ENCODE measurements around the gene OLR1. TPM values are rescaled to one million over a fixed set of nuclear protein-coding genes. Genes with fewer than 3 reads are reported as not detected.
A peak's percentile ranks its signal among the peaks of the same experiment; 100 is the strongest.

Gene OLR1
- total RNA-seq, 1 experiment from 2014 or later: not detected

DNA sequence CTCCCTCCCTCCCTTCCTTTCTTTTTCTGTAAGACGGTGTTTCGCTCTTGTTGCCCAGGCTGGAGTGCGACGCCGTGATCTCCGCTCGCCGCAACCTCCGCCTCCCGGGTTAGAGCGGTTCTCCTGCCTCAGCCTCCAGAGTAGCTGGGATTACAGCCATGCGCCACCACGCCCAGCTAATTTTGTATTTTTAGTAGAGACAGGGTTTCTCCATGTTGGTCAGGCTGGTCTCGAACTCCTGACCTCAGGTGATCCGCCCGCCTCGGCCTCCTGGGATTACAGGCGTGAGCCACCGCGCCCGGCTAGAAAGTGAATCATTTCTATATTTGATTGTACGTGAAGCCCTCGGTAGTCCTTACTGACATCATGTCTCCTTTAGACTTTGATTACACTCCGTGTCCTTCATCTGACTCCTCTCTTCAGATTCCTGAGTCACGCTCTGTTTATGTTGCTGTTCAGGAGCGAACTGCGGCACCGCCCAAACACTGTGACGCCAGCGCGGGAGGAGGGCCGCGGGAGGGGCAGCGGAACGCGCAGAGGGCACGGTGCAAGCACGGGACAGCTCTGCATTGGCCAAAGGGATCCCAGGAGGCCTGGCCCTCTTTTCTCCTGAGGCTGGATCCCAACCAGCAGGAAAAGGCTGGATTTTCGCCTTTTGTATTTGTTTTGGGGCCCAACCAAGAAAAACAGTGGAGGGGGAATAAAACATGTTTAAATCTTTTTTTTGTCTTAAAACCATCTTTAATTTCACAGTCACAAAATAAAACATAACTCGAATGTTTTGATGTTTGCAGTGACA lies 40.2 kb upstream of the OLR1 start (continued):
- TF ChIP-seq, protein P1, sequence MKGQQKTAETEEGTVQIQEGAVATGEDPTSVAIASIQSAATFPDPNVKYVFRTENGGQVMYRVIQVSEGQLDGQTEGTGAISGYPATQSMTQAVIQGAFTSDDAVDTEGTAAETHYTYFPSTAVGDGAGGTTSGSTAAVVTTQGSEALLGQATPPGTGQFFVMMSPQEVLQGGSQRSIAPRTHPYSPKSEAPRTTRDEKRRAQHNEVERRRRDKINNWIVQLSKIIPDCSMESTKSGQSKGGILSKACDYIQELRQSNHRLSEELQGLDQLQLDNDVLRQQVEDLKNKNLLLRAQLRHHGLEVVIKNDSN (CRISPR knock-in tag; IDR thresholded peaks at IDR 0.05): no peak
- TF ChIP-seq CREB1 (CRISPR knock-in tag; IDR thresholded peaks at IDR 0.05): no peak
- no peak for TF ChIP-seq NFYB (CRISPR knock-in tag; conservative IDR thresholded peaks at IDR 0.05; ENCODE audit: low read depth)
- TF ChIP-seq TEAD1 (CRISPR knock-in tag; IDR thresholded peaks at IDR 0.05): no peak
- TF ChIP-seq, protein P2, sequence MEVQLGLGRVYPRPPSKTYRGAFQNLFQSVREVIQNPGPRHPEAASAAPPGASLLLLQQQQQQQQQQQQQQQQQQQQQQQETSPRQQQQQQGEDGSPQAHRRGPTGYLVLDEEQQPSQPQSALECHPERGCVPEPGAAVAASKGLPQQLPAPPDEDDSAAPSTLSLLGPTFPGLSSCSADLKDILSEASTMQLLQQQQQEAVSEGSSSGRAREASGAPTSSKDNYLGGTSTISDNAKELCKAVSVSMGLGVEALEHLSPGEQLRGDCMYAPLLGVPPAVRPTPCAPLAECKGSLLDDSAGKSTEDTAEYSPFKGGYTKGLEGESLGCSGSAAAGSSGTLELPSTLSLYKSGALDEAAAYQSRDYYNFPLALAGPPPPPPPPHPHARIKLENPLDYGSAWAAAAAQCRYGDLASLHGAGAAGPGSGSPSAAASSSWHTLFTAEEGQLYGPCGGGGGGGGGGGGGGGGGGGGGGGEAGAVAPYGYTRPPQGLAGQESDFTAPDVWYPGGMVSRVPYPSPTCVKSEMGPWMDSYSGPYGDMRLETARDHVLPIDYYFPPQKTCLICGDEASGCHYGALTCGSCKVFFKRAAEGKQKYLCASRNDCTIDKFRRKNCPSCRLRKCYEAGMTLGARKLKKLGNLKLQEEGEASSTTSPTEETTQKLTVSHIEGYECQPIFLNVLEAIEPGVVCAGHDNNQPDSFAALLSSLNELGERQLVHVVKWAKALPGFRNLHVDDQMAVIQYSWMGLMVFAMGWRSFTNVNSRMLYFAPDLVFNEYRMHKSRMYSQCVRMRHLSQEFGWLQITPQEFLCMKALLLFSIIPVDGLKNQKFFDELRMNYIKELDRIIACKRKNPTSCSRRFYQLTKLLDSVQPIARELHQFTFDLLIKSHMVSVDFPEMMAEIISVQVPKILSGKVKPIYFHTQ (CRISPR knock-in tag; IDR thresholded peaks at IDR 0.05): 0 out of 2 replicates have a peak, but pooled peaks have one; percentile 67
- no peak for TF ChIP-seq OVOL2 (CRISPR knock-in tag; IDR thresholded peaks at IDR 0.05; ENCODE audit: borderline replicate concordance)
- TF ChIP-seq NR1H2 (CRISPR knock-in tag; IDR thresholded peaks at IDR 0.05): no peak
- TF ChIP-seq, protein P3, sequence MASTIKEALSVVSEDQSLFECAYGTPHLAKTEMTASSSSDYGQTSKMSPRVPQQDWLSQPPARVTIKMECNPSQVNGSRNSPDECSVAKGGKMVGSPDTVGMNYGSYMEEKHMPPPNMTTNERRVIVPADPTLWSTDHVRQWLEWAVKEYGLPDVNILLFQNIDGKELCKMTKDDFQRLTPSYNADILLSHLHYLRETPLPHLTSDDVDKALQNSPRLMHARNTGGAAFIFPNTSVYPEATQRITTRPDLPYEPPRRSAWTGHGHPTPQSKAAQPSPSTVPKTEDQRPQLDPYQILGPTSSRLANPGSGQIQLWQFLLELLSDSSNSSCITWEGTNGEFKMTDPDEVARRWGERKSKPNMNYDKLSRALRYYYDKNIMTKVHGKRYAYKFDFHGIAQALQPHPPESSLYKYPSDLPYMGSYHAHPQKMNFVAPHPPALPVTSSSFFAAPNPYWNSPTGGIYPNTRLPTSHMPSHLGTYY (CRISPR knock-in tag; IDR thresholded peaks at IDR 0.05): no peak
- TF ChIP-seq ZNF396 (CRISPR knock-in tag; IDR thresholded peaks at IDR 0.05; ENCODE audit: borderline replicate concordance): no peak
- no peak for TF ChIP-seq NFATC4 (CRISPR knock-in tag; IDR thresholded peaks at IDR 0.05)
- TF ChIP-seq ZBTB21 (CRISPR knock-in tag; IDR thresholded peaks at IDR 0.05; ENCODE audit: borderline replicate concordance): peak; percentile 92
- TF ChIP-seq E2F5 (CRISPR knock-in tag; IDR thresholded peaks at IDR 0.05): no peak
- no peak for TF ChIP-seq RELA (CRISPR knock-in tag; IDR thresholded peaks at IDR 0.05; ENCODE audit: borderline replicate concordance)
- TF ChIP-seq GABPB1 (CRISPR knock-in tag; IDR thresholded peaks at IDR 0.05): peak; percentile 30; the same call in 1 of the 2 replicates
- TF ChIP-seq KAT7 (CRISPR knock-in tag; IDR thresholded peaks at IDR 0.05; ENCODE audit: borderline replicate concordance): no peak
- no peak for TF ChIP-seq ZNF317 (CRISPR knock-in tag; IDR thresholded peaks at IDR 0.05; ENCODE audit: borderline replicate concordance, low read depth)
- TF ChIP-seq, protein P4, sequence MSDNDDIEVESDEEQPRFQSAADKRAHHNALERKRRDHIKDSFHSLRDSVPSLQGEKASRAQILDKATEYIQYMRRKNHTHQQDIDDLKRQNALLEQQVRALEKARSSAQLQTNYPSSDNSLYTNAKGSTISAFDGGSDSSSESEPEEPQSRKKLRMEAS (CRISPR knock-in tag; IDR thresholded peaks at IDR 0.05): 0 out of 2 replicates have a peak, but pooled peaks have one; percentile 24
- TF ChIP-seq, protein P5, sequence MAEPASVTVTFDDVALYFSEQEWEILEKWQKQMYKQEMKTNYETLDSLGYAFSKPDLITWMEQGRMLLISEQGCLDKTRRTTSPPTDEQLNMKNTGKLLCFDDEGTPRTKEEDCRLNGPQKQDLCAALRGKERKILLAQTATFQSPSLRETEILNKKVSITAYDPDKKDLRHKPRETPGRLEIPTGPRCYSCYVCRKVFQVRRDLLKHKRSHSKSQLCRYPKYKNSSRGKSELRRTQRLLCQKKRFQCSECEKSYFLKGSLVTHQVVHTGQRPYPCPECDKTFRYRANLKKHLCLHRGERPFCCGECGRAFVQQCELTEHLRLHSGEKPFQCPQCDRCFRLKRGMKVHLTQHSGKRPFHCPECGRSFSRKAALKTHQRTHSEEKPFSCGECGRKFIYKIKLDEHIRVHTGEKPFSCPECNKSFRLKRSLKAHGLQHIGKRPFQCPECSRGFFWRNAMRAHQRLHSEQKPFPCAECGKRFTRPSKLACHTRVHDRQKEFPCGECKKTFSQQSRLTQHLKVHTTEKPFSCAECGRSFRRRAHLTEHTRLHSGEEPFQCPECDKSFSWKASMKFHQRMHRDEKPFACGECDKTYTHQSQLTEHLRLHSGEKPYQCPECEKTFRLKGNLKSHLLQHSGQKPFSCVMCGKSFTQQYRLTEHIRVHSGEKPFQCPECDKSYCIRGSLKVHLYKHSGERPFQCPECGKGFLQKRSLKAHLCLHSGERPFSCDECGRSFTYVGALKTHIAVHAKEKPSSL (CRISPR knock-in tag; conservative IDR thresholded peaks at IDR 0.05): no peak
- TF ChIP-seq ZNF281 (CRISPR knock-in tag; IDR thresholded peaks at IDR 0.05): no peak
- peak; percentile 31; the same call in 1 of the 2 replicates for TF ChIP-seq MYBL2 (CRISPR knock-in tag; IDR thresholded peaks at IDR 0.05)
- no peak for TF ChIP-seq GRHL2 (CRISPR knock-in tag; IDR thresholded peaks at IDR 0.05; ENCODE audit: insufficient replicate concordance, severe bottlenecking)
- no peak for TF ChIP-seq TP53 (CRISPR knock-in tag; IDR thresholded peaks at IDR 0.05)
- TF ChIP-seq ZNF416 (CRISPR knock-in tag; IDR thresholded peaks at IDR 0.05): no peak
- 0 out of 2 replicates have a peak, but pooled peaks have one; percentile 39 for TF ChIP-seq ZBTB43 (CRISPR knock-in tag; IDR thresholded peaks at IDR 0.05)
- no peak for TF ChIP-seq HMGA2 (CRISPR knock-in tag; IDR thresholded peaks at IDR 0.05)
- no peak; the same call in 1 of the 2 replicates for TF ChIP-seq ETV6 (CRISPR knock-in tag; IDR thresholded peaks at IDR 0.05)
